ENCODE results near the gene TMEM120A. TPM values are rescaled to one million over a fixed set of nuclear protein-coding genes. Genes with fewer than 3 reads are reported as not detected.

Gene TMEM120A
- total RNA-seq, 1 donor from 2014 or later, result 26.4 TPM

GRCh38 chr7:75980430-75981202, 13.8 kb downstream of the TMEM120A start:
- DNase-seq, result no peak
- Mint-ChIP-seq H3K9me3 (ENCODE audit: unreplicated experiment) (peaks cover 3% of the 10 kb centered on the region), H3K36me3 (ENCODE audit: unreplicated experiment) (no peaks in the 10 kb centered on the region), H3K27ac (ENCODE audit: unreplicated experiment) (no peak overlapping the region), H3K4me1 (ENCODE audit: low read depth, unreplicated experiment) (peaks cover 3% of the 10 kb centered on the region), H3K4me3 (ENCODE audit: unreplicated experiment) (no peak overlapping the region), H3K27me3 (ENCODE audit: unreplicated experiment) (peaks cover 1% of the 10 kb centered on the region)
- no peak for TF ChIP-seq CTCF (IDR thresholded peaks at IDR 0.05; ENCODE audit: partially characterized antibody, unreplicated experiment)

GRCh38 chr7:75979759-75980429, 14.5 kb downstream of the TMEM120A start:
- H3K9me3 Mint-ChIP-seq (ENCODE audit: unreplicated experiment), result peaks cover 3% of the 10 kb centered on the region
- peaks cover 1% of the 10 kb centered on the region for H3K27me3 Mint-ChIP-seq (ENCODE audit: unreplicated experiment)
- no peak for TF ChIP-seq CTCF (IDR thresholded peaks at IDR 0.05; ENCODE audit: partially characterized antibody, unreplicated experiment)
- no peaks in the 10 kb centered on the region for H3K36me3 Mint-ChIP-seq (ENCODE audit: unreplicated experiment)
- DNase-seq, result no peak
- H3K4me1 Mint-ChIP-seq (ENCODE audit: low read depth, unreplicated experiment), result peaks cover 3% of the 10 kb centered on the region
- H3K27ac Mint-ChIP-seq (ENCODE audit: unreplicated experiment), result no peak overlapping the region
- H3K4me3 Mint-ChIP-seq (ENCODE audit: unreplicated experiment), result no peak overlapping the region

DNA sequence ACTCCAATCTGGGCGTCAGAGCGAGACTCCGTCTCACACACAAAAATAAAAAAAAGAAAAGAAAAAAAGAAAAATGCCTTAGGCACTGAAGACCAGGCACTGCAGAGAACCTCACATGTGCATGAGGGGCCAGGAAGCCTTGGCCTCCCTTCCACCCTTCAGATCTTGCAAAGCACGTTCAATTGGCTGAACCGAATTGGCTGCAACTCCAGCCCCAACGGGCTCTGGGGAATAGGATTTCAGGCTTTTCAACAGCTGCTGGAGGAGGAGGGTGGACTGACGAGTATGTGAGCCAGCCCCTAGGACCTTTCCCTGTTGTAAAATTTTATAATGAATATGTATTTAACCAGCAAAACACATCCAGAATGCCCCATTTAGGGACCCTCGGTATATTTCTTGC, 16.7 kb downstream of the TMEM120A start:
- Mint-ChIP-seq H3K27ac (ENCODE audit: unreplicated experiment) (peak overlapping the region; percentile 31), H3K4me1 (ENCODE audit: low read depth, unreplicated experiment) (peaks cover 3% of the 10 kb centered on the region), H3K4me3 (ENCODE audit: unreplicated experiment) (no peak overlapping the region), H3K36me3 (ENCODE audit: unreplicated experiment) (no peaks in the 10 kb centered on the region), H3K9me3 (ENCODE audit: unreplicated experiment) (peaks cover 3% of the 10 kb centered on the region), H3K27me3 (ENCODE audit: unreplicated experiment) (no peaks in the 10 kb centered on the region)
- DNase-seq, result no peak
- no peak for TF ChIP-seq CTCF (IDR thresholded peaks at IDR 0.05; ENCODE audit: partially characterized antibody, unreplicated experiment)

DNA sequence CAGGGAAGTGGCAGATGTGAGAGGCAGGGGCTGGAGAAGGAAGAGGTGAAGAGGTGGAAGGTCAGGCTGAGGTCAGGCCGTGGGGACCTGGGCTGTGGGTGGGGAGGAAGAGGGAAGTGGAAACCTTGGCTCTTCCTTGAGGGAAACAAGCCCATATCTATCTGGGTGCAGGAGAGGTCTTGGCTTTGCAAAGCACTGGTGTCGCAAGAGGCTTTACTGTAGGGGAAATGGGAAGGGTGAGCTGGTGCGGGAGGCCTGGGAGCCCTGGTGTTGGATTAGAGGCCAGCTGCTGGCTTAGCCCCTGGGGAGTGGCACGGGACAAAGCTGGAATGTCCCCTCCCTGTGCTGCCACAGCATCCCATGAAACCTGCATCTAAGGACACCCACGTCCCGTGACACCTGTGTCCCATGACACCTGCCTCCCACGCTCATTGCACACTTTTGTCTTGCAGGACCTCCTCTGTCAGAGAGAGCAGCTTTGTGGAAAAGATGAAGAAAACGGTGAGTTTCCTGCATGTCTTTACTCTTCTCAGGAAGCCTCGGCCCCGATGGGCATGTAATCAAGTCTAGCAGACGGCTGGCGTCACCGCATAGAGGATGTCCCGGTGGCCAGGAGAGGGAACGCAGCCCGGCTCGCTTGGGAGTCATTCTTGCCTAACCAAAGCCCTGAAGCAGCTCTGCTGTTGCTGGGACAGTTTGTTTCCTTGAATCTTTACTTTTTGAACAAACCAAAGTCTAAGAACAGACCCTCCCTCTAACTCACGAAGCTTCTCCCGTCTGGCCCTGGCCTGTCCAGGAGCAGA, 22.2 kb downstream of the TMEM120A start:
- peak overlapping the region; percentile 64 for H3K4me3 Mint-ChIP-seq (ENCODE audit: unreplicated experiment)

More for the DNA sequence above, 22.2 kb downstream of the TMEM120A start:
- H3K27ac Mint-ChIP-seq (ENCODE audit: unreplicated experiment), result peak overlapping the region; percentile 82
- no peaks in the 10 kb centered on the region for H3K36me3 Mint-ChIP-seq (ENCODE audit: unreplicated experiment)
- H3K27me3 Mint-ChIP-seq (ENCODE audit: unreplicated experiment), result peaks cover 7% of the 10 kb centered on the region
- TF ChIP-seq CTCF (IDR thresholded peaks at IDR 0.05; ENCODE audit: partially characterized antibody, unreplicated experiment), result peak; percentile 52
- peaks cover 8% of the 10 kb centered on the region for H3K9me3 Mint-ChIP-seq (ENCODE audit: unreplicated experiment)
- peak; percentile 74 for DNase-seq
- H3K4me1 Mint-ChIP-seq (ENCODE audit: low read depth, unreplicated experiment), result peaks cover 21% of the 10 kb centered on the region
